ENCODE results near the gene PLCH1.

PLCH1 gene

DNA sequence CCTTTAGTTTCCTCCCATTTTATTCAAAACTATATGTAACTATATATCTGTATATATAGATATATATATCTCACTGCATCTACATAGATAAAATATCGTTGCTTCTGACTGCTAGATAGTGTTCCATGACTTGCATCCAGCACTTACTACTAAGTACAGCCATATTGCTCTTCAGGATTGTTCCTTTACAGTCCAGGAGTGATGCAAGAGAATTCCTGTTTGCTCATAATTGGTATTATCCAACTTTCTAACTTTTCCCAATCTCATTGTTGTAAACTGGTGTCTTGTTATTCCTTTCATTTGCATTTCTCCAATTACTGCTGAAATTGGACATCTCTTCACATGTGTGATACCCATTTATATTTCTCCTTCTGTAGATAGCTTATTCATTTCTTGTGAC is 351.6 kb downstream of the PLCH1 start:
- TF ChIP-seq POLR2AphosphoS5 (IDR thresholded peaks at IDR 0.05; ENCODE audit: low read depth, low read length) (no peak), FOXP2 (optimal IDR thresholded peaks at IDR 0.05; ENCODE audit: borderline replicate concordance, extremely low read depth, extremely low read length, insufficient read depth) (no peak), SIN3A (IDR thresholded peaks at IDR 0.05; ENCODE audit: borderline replicate concordance, insufficient read depth, low read length) (no peak), TAF1 (IDR thresholded peaks at IDR 0.05; ENCODE audit: borderline replicate concordance, insufficient read depth, low read length) (no peak)
- TF ChIP-seq, protein P1, sequence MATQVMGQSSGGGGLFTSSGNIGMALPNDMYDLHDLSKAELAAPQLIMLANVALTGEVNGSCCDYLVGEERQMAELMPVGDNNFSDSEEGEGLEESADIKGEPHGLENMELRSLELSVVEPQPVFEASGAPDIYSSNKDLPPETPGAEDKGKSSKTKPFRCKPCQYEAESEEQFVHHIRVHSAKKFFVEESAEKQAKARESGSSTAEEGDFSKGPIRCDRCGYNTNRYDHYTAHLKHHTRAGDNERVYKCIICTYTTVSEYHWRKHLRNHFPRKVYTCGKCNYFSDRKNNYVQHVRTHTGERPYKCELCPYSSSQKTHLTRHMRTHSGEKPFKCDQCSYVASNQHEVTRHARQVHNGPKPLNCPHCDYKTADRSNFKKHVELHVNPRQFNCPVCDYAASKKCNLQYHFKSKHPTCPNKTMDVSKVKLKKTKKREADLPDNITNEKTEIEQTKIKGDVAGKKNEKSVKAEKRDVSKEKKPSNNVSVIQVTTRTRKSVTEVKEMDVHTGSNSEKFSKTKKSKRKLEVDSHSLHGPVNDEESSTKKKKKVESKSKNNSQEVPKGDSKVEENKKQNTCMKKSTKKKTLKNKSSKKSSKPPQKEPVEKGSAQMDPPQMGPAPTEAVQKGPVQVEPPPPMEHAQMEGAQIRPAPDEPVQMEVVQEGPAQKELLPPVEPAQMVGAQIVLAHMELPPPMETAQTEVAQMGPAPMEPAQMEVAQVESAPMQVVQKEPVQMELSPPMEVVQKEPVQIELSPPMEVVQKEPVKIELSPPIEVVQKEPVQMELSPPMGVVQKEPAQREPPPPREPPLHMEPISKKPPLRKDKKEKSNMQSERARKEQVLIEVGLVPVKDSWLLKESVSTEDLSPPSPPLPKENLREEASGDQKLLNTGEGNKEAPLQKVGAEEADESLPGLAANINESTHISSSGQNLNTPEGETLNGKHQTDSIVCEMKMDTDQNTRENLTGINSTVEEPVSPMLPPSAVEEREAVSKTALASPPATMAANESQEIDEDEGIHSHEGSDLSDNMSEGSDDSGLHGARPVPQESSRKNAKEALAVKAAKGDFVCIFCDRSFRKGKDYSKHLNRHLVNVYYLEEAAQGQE (IDR thresholded peaks at IDR 0.05; ENCODE audit: insufficient read depth in 1 of 2, low read depth in 2 of 2, low read length in 2 of 2): no peak

DNA sequence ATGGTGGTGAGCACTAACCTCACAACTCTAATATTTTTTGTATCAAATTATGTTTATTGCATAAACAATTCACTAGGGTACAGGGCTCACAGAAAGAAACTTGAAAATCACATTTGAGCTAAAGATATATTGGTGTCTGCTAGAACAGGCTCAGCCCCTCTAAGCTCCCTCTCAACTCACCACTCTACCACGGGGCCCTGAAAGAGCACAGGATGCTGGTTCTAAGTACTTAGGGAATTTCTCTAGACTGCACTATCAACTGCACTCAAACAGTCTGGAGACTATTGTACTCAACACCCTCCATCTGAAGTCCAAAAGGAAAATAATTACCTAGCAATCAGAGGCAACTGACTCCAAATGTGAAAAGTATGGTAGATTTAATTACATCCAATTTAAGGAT is 352.7 kb downstream of the PLCH1 start:
- no peak for TF ChIP-seq FOXP2 (optimal IDR thresholded peaks at IDR 0.05; ENCODE audit: borderline replicate concordance, extremely low read depth, extremely low read length, insufficient read depth)
- no peak for TF ChIP-seq POLR2AphosphoS5 (IDR thresholded peaks at IDR 0.05; ENCODE audit: low read depth, low read length)
- TF ChIP-seq, protein P1 (IDR thresholded peaks at IDR 0.05; ENCODE audit: insufficient read depth in 1 of 2, low read depth in 2 of 2, low read length in 2 of 2): no peak
- no peak for TF ChIP-seq SIN3A (IDR thresholded peaks at IDR 0.05; ENCODE audit: borderline replicate concordance, insufficient read depth, low read length)
- TF ChIP-seq TAF1 (IDR thresholded peaks at IDR 0.05; ENCODE audit: borderline replicate concordance, insufficient read depth, low read length): no peak

DNA sequence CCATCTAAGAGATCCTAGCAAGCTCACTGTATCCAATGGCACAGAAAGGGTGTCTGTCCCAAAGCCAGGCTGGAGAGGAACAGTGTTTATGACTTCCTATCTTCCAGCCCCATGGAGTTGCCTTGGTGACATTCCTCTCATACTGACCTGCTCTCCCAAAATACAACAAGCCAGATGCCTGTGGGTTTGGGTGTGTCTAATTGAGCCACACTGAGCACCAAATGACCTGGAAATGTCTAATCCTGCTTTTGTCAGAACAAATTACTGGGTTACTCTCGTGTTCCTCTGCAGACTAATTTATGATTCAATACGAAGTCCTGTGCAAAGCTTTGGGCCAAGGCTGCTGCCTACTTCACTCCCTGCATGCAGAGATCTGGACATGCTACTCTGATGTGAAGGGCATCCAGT is 353.3 kb downstream of the PLCH1 start:
- TF ChIP-seq, protein P1 (IDR thresholded peaks at IDR 0.05; ENCODE audit: insufficient read depth in 1 of 2, low read depth in 2 of 2, low read length in 2 of 2): no peak

DNA sequence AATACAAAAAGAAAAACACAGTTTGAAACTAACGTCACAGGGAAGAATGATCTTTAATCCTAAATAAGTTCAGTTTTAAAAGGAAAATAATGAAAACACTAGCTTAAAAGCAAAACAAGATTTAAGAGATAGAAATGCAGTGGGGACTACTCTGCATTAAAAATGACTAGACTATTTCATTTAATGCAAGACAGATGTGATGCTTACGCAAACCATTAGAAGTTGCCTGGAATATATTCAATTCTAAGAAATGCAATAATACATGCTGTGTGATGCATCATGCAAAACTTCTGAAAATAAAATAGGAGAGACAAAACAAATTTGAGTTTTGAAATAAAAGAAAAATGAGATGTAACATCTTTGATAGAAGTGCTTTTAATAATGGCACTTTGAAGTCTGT is 353.8 kb downstream of the PLCH1 start:
- TF ChIP-seq, protein P1 (IDR thresholded peaks at IDR 0.05; ENCODE audit: insufficient read depth in 1 of 2, low read depth in 2 of 2, low read length in 2 of 2): no peak
- TF ChIP-seq SIN3A (IDR thresholded peaks at IDR 0.05; ENCODE audit: borderline replicate concordance, insufficient read depth, low read length) (no peak), FOXP2 (optimal IDR thresholded peaks at IDR 0.05; ENCODE audit: borderline replicate concordance, extremely low read depth, extremely low read length, insufficient read depth) (no peak), TAF1 (IDR thresholded peaks at IDR 0.05; ENCODE audit: borderline replicate concordance, insufficient read depth, low read length) (no peak), POLR2AphosphoS5 (IDR thresholded peaks at IDR 0.05; ENCODE audit: low read depth, low read length) (no peak)

DNA sequence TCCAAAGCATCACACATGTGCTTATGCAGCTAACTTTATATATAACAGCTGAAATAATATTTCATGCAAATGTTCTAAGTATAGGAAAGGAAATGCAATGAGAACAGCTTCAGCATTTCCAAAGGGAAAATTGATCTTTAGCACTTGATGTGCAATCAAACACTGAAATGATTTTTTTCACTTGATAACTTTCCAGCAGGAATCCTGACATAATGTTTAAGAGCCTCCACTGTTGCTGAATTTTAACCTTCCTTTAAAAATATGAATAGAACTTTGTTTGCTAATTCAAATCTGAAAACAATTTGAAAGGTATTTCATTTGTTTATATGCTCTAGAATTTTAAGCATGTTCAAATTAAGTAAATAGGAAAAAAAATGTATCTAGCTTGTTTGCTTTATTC is 354.5 kb downstream of the PLCH1 start:
- TF ChIP-seq SIN3A (IDR thresholded peaks at IDR 0.05; ENCODE audit: borderline replicate concordance, insufficient read depth, low read length) (no peak), TAF1 (IDR thresholded peaks at IDR 0.05; ENCODE audit: borderline replicate concordance, insufficient read depth, low read length) (no peak), FOXP2 (optimal IDR thresholded peaks at IDR 0.05; ENCODE audit: borderline replicate concordance, extremely low read depth, extremely low read length, insufficient read depth) (no peak), POLR2AphosphoS5 (IDR thresholded peaks at IDR 0.05; ENCODE audit: low read depth, low read length) (no peak)
- TF ChIP-seq, protein P1 (IDR thresholded peaks at IDR 0.05; ENCODE audit: insufficient read depth in 1 of 2, low read depth in 2 of 2, low read length in 2 of 2): no peak
